Measurements from ENCODE around the gene SYK. TPM values are rescaled to one million over a fixed set of nuclear protein-coding genes. Genes with fewer than 3 reads are reported as not detected.

SYK gene
- total and polyA plus RNA-seq, 2 experiments from 2014 or later, result not detected

- Histone ChIP-seq H3K27ac (no peak overlapping the region), H3K36me3 (no peaks in the 10 kb centered on the region), H3K27me3 (no peaks in the 10 kb centered on the region), H3K4me1 (ENCODE audit: low read depth) (no peaks in the 10 kb centered on the region), H3K9me3 (ENCODE audit: low read depth) (no peaks in the 10 kb centered on the region), H3K4me3 (no peak overlapping the region)
- TF ChIP-seq CTCF (IDR thresholded peaks at IDR 0.05; ENCODE audit: low read depth, low read length), result no peak
- no peak for DNase-seq (ENCODE audit: low read depth in 1 of 2, low spot score in 1 of 2)
These were observed 24.0 kb downstream of the SYK start for GRCh38 chr9:90825586-90825985.

- Histone ChIP-seq H3K27me3 (no peaks in the 10 kb centered on the region), H3K27ac (no peak overlapping the region), H3K9me3 (ENCODE audit: low read depth) (no peaks in the 10 kb centered on the region), H3K36me3 (no peaks in the 10 kb centered on the region), H3K4me3 (no peak overlapping the region), H3K4me1 (ENCODE audit: low read depth) (no peaks in the 10 kb centered on the region)
- no peak for TF ChIP-seq CTCF (IDR thresholded peaks at IDR 0.05; ENCODE audit: low read depth, low read length)
- DNase-seq (ENCODE audit: low read depth in 1 of 2, low spot score in 1 of 2), result no peak
These were observed 24.9 kb downstream of the SYK start for GRCh38 chr9:90826326-90827020.

GRCh38 chr9:90827181-90827871, 25.7 kb downstream of the SYK start:
- H3K9me3 ChIP-seq (ENCODE audit: low read depth), result no peaks in the 10 kb centered on the region
- no peak for TF ChIP-seq CTCF (IDR thresholded peaks at IDR 0.05; ENCODE audit: low read depth, low read length)
- no peaks in the 10 kb centered on the region for H3K36me3 ChIP-seq
- DNase-seq (ENCODE audit: low read depth in 1 of 2, low spot score in 1 of 2), result no peak
- no peaks in the 10 kb centered on the region for H3K27me3 ChIP-seq
- H3K4me1 ChIP-seq (ENCODE audit: low read depth), result no peaks in the 10 kb centered on the region
- no peak overlapping the region for H3K4me3 ChIP-seq
- no peak overlapping the region for H3K27ac ChIP-seq

GRCh38 chr9:90830051-90830450, 28.4 kb downstream of the SYK start:
- Histone ChIP-seq H3K4me3 (no peak overlapping the region), H3K36me3 (no peaks in the 10 kb centered on the region), H3K9me3 (ENCODE audit: low read depth) (no peaks in the 10 kb centered on the region), H3K27me3 (no peaks in the 10 kb centered on the region), H3K27ac (no peak overlapping the region), H3K4me1 (ENCODE audit: low read depth) (no peaks in the 10 kb centered on the region)
- no peak for TF ChIP-seq CTCF (IDR thresholded peaks at IDR 0.05; ENCODE audit: low read depth, low read length)
- no peak for DNase-seq (ENCODE audit: low read depth in 1 of 2, low spot score in 1 of 2)

GRCh38 chr9:90830977-90831376, 29.4 kb downstream of the SYK start:
- no peaks in the 10 kb centered on the region for H3K9me3 ChIP-seq (ENCODE audit: low read depth)
- H3K27me3 ChIP-seq, result no peaks in the 10 kb centered on the region
- H3K27ac ChIP-seq, result no peak overlapping the region
- H3K4me3 ChIP-seq, result no peak overlapping the region
- TF ChIP-seq CTCF (IDR thresholded peaks at IDR 0.05; ENCODE audit: low read depth, low read length), result no peak
- H3K36me3 ChIP-seq, result no peaks in the 10 kb centered on the region
- no peak for DNase-seq (ENCODE audit: low read depth in 1 of 2, low spot score in 1 of 2)
- H3K4me1 ChIP-seq (ENCODE audit: low read depth), result no peaks in the 10 kb centered on the region
